NB4 (cell line): Measurements from ENCODE around the gene RAPSN.

Experiments used
- CTCF ChIP-seq: IDR thresholded peaks from one replicate; pipeline ENCODE4 v1.5.1; 2012; ENCODE audit warnings: low read depth, low read length
- MYC ChIP-seq: IDR thresholded peaks from 2 replicates; pipeline ENCODE4 v1.6.1; 2011; ENCODE audit warnings: low read depth, low read length
- POLR2A ChIP-seq: IDR thresholded peaks from 2 replicates; pipeline ENCODE4 v1.6.1; 2011; ENCODE audit warnings: mild to moderate bottlenecking; ENCODE audit not compliant: insufficient read length; ENCODE audit errors: extremely low read depth

DNA sequence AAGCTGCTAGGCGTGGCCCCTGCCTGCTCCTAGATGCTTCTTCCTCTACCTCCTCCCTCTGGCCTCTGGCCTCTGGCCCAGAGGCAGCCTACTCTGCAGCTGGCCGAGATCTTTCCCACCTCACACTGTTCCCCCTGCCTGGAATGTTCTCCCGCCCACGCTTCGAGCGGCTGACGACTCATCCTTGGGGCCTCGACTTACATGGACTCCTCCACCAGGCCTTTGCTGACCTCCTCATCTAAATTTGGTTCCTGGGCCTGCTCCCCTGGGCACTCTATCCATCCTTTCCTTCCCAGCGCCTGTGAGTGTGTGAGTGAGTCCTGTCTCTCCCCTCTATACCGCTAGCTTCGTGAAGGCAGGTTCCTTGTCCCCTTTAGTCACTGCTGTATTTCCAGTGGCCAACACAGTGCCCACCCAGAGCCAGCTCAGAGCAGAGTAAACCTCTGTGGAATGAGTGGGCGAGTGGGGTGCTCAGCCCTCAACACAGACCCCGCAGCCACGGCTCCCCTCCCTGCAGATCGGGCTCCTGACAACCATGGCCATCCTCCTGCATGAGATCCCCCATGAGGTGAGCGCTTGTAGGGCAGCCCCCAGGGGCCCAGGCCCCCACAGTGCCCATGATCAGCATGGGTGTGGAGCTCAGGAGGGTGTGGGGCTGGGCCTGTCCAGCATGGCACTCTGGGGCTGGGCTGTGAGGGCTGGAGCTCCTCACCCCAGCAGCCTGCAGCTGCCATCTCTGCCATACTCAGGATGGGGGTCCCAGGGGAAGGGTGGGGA is 34.8 kb downstream of the RAPSN start:
- TF ChIP-seq CTCF (no peak), POLR2A (no peak), MYC (no peak)
